ENCODE data around the gene ARHGAP30. TPM values are rescaled to one million over a fixed set of nuclear protein-coding genes. Genes with fewer than 3 reads are reported as not detected.
A peak's percentile ranks its signal among the peaks of the same experiment; 100 is the strongest.

Gene ARHGAP30
- total RNA-seq, 1 donor from 2014 or later = 6.0 TPM

- peak; percentile 78 for ATAC-seq
Observed at GRCh38 chr1:161089251-161089924, 19.7 kb upstream of the ARHGAP30 start, which contains the start of gene NECTIN4. Gene NECTIN4, minus strand, starts transcription at chr1:161089558. Its CDS starts 262 bp downstream, at chr1:161089296.

DNA sequence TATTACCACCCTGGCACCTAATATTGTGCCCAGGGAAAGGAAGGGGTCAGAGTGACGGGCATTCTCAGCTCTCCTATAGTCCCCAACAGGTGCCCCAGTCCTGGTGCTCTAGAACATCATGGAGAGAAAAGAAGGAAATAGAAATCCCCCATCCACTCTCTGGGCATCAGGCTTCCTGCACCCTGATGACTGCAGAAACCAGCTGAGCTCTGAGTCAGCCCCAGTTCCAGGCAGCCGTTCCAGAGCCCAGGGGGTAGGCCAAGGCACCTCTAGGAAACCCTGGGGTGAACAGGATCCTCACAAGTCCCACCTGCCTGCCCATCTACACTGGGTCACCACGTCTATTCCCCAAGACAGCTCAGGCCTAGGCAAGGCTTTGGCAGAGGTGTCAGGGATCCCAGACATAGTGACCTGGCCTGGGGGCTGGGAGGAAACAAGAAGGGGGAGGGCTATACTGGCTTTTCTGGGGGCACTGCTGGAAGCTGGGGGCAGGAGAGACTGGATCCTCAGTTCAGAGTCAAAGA, 19.0 kb upstream of the ARHGAP30 start:
- peak; percentile 60 for ATAC-seq

GRCh38 chr1:161086457-161086856, 16.8 kb upstream of the ARHGAP30 start:
- peak; percentile 34 for ATAC-seq

DNA sequence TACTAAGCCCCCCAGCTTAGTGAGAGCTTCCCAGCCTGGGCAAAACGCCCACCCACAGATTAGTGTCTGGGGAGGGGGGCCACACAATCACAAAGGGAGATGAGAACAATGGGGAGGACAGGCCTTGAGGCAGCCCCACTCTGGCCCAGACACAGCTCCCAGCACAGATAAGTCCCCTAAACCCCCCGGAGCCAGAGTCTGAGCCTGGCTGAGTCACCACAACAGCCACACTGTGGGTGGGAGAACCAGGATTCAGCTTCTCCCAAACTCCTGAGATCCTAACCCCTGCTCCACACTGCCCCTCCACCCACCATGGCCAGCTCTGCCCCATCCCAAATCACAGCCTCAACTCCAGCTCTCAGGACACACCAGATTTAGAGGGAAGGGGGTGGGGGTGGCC, 15.5 kb upstream of the ARHGAP30 start:
- ATAC-seq = no peak

GRCh38 chr1:161084597-161084988, 14.9 kb upstream of the ARHGAP30 start:
- ATAC-seq = no peak

DNA sequence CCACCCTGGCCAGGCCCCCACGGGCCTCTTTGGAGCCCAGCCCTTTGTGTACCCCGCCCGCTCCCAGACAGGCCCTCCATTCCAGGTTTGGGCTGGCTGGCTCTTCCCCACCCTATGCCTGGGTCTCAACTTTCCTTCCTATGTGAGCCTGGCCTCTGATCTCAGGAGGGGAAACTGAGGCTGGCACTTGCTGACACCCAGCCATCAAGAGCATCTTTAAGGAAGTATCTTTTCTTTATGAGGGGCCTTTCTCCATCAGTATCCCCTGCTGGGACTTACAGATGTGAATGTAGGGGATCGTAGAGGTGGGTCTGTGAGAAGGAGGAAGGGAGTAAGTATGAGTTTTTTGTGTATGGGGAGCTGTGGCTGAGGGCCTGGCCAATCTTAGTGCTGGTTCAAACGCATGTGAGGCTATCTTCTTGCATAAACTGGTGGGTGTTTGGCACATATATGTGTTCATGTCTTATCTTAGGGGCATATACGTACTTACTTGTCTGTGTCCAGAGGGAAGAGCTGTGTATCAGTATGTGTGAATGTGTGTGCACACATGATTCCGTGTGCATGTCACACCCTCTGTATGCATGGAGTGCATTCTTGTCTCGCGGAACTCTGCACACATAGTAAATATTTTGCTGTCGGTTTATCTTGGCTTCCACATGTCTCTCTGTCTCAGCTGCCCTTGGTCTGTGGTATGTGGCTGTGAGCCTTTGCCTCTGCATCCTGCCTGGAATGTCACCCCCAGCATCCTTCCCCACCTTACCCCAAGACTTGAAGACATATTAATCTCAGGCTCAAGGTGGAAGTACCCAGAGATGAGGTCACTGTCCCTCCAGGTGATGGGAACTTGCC, 14.3 kb upstream of the ARHGAP30 start:
- no peak for ATAC-seq

DNA sequence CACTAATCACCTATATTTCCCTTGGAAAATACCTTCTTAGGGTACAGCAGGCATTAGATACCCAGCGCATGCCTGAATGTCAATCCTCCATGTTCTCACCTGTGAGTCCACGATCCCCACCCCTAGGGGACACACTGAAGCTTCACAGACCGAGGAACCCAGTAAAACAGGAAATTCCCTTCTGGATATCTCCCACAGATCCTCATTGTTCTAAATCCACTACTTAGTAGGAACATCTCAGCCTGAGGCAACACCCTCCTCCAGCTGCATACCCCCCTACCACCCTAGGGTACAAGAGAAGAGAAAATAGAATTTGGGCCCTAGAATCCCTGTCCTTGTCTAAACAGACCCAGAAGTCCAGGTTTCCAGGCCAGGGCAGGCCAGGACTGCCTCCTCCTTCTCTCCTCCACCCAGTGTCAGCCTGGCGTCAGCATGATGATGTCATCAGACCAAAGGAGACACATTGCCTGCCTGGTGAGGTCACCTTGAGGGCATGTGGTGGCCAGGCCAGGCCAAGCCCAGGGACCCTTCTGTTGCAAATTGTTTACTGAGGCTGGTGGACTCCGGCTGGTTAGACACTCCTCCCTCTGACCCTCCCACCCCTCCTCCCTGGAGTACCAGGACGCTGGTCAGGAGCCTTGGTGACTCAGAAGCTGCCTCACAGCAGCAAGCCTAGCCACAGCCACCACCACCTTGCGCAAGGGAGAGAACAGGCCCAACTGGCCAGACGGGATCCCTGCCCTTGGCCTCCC, 13.5 kb upstream of the ARHGAP30 start:
- ATAC-seq = peak; percentile 81

DNA sequence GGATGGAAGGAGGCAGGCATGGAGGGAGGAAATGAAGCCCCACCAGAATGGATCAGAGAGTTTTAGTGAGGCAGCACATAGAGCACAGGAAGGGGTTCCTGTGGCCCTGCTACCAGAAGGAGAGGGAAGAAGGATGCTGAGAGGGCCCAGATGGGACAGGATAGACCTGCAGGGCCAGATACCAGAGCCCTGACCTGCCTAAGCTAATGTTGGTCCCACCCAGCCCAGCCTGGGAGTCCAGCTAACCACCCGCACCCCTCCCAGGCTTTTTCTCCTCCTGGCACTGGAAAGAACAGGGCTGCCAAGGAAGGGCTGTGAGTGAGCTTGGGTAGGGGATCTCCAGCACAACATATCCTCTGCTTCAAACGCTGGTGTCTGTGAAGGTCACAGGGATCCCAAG, 12.8 kb upstream of the ARHGAP30 start:
- peak; percentile 56 for ATAC-seq

- ATAC-seq = no peak
Observed at GRCh38 chr1:161081519-161081918, 11.8 kb upstream of the ARHGAP30 start.

GRCh38 chr1:161080441-161081405, 11.0 kb upstream of the ARHGAP30 start:
- ATAC-seq = peak; percentile 56

DNA sequence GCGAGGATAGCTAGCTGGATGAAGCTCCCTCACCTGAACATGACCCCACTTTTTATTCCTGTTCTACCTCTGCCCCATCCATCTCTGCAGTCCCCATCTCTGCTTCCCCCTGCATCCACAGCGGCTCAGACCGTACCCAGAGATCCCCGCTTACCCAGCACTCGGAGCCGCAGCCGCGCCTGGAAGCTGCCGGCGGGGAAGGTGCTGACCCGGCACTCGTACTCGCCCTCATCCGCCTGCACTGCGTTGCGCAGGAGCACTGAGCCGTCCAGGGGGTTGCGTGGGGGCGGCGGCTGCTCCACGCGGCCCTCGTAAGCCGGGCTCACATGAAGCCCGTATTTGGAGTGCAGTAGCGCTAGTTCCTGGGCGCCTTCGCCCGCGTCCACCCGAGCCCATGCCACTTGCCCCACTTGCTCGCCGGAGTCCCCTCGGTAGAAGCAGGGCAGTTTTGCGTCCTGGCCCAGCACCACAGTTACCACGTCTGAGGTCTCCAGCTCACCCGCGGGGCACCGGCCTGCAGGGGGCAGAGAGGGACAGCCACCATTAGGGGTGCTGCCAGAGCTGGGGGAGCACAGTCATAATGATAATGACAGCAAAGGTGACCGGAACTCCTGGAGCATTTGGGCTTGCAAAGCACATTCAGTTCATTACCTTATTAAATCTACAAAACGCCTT, 9.9 kb upstream of the ARHGAP30 start:
- no peak for ATAC-seq

DNA sequence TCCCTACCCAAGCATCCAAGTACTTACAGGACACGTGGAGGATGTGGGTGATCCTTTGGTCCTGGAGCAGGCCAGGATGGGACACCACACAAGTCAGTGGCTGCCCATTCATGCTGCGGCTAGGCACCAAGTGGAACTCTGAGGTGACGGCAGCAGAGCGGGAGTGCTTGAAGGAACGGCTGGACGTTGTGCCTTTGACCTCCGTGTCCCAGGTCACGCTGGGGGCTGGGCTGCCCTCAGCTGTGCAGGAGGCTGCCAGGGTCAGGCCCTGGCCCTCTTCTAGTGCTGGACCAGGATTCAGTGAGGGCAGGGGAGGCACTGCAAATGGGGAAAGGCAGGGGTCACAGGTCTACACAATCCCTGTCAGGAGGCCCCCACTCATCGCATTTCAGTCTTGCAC, 7.7 kb upstream of the ARHGAP30 start:
- no peak for ATAC-seq

- ATAC-seq = peak; percentile 55
Observed at GRCh38 chr1:161076410-161076809, 6.7 kb upstream of the ARHGAP30 start.

DNA sequence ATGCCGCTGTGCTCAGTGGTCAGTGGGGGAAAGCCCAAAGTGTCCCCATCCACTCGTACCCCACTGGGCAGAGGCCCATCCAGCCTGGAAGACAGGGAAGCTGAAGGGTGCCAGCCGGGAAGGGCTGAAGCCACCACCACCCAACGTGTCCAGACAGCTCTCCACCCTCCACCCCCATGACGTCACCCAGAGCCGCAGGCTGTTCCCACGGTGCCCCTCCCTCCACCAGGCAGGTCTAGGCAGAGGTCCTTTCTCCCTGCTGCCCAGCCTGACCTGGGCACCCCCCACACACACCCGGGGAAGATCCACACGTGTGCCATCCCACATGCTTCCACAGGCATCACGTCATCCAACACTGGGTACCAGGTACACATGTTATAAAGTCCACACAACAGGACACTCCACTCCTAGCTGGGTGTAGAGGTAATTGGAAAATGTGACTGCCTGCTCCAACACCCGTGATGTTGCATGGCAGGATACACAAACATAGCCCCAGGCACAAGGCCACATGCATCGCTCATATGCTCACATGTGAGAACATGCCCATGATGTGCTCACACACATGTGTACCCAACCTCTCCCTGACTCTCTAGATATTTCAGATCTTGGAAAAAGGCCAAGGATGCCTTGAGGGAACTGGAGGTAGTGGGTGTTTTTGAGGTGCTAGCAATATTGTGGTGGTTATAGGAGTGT, 5.1 kb upstream of the ARHGAP30 start:
- ATAC-seq = peak; percentile 83

DNA sequence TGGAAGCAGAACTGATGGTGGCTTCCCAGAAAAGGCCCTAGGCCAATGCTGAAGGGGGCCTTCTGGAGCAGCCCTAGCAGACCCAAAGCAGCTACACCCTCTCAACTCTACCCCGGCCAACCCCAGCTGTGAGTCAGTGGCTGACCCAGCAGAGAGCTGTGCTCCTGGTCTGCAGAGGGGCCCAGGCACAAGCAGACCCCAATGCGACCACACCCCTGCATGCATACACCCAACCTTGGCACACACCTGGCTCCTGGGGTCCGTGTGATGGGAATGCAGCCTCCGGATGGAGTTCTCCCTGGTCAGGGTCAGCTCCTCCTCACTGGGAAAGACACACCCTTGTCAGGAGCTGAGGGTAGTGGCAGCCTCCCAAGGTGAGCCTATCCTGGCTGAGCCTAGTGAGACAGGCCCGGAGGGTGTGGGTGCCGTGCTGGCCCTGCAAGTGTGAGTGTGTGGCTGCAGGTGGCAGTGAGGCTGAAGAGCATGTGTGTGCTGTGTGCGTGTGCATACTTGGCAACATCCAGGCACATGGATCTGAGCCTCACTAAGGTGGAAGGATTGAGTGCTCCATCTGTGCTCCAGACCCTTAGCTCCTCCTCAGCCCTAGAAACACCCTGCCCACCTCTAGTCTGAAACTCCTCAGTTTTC, 3.9 kb upstream of the ARHGAP30 start:
- ATAC-seq = peak; percentile 82

GRCh38 chr1:161072751-161073449, 3.2 kb upstream of the ARHGAP30 start:
- no peak for ATAC-seq

DNA sequence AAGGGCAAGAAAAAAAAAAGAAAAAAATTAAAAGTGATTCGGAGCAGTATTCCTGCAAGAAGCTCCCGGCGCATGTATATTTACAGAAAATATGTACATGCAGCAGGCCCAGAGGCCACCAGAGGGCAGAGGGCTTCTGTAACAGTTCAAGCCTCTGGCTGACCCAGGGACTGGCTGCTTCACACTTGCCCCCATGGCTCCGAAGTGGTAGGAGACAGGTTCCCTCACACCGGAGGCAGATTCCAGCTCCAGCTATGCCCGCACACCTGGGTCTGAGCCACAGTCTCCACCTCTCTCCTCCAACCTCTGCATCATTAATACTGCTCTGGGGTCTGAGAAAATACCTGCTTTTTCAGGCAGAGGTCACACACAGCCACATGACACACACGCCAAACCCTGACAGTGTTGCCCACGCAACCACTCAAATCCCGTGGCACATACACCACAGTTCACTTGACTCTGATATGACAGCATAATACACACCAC, 2.2 kb upstream of the ARHGAP30 start:
- no peak for ATAC-seq

- ATAC-seq = no peak
Observed at GRCh38 chr1:161070761-161071160, 1.1 kb upstream of the ARHGAP30 start.

- no peak for ATAC-seq
Observed at GRCh38 chr1:161069241-161069640, 450 bp downstream of the ARHGAP30 start.
